ENCODE measurements around the gene TRIM40.
A peak's percentile ranks its signal among the peaks of the same experiment; 100 is the strongest.

Gene TRIM40

GRCh38 chr6:30135757-30136156 lies at the start of gene TRIM40:
Gene TRIM40 (plus strand): TSS chr6:30136140. CDS start chr6:30137037, 897 bp downstream.
- no peak for DNase-seq

- DNase-seq = no peak
These were observed 48.1 kb upstream of the TRIM40 start for GRCh38 chr6:30087876-30088275.

GRCh38 chr6:30091577-30092381 lies 44.2 kb upstream of the TRIM40 start:
- DNase-seq = no peak

GRCh38 chr6:30092852-30093543 lies 42.9 kb upstream of the TRIM40 start:
- no peak for DNase-seq

- DNase-seq = no peak
These were observed 41.8 kb upstream of the TRIM40 start for GRCh38 chr6:30093951-30094661.

- no peak for DNase-seq
These were observed 39.1 kb upstream of the TRIM40 start for GRCh38 chr6:30096829-30097228.

GRCh38 chr6:30097902-30098768 lies 37.8 kb upstream of the TRIM40 start:
- DNase-seq = peak; percentile 78

GRCh38 chr6:30100154-30100553 lies 35.8 kb upstream of the TRIM40 start:
- DNase-seq = no peak

GRCh38 chr6:30100585-30101443 lies 35.1 kb upstream of the TRIM40 start:
- DNase-seq = no peak

GRCh38 chr6:30101444-30102413 lies 34.2 kb upstream of the TRIM40 start:
- peak; percentile 75 for DNase-seq

- DNase-seq = no peak
These were observed 33.4 kb upstream of the TRIM40 start for GRCh38 chr6:30102414-30102969.

GRCh38 chr6:30102970-30103871 lies 32.7 kb upstream of the TRIM40 start:
- peak; percentile 93 for DNase-seq

GRCh38 chr6:30103872-30104179 lies 32.1 kb upstream of the TRIM40 start:
- no peak for DNase-seq

GRCh38 chr6:30104661-30105060 lies 31.3 kb upstream of the TRIM40 start:
- no peak for DNase-seq

- DNase-seq = no peak
These were observed 24.6 kb upstream of the TRIM40 start for GRCh38 chr6:30111266-30111856.

- DNase-seq = no peak
These were observed 23.4 kb upstream of the TRIM40 start for GRCh38 chr6:30112402-30112994.

GRCh38 chr6:30113003-30113759 lies 22.8 kb upstream of the TRIM40 start, which contains the start of gene TRIM31:
Gene TRIM31 (minus strand): TSS chr6:30113090. CDS start chr6:30112805, 285 bp downstream.
- DNase-seq = no peak
